ENCODE data around the gene MAPK6. TPM values are rescaled to one million over a fixed set of nuclear protein-coding genes. Genes with fewer than 3 reads are reported as not detected.

MAPK6 gene
- total RNA-seq, 4 donors from 2014 or later: 48.8 to 73.1 (median 54.5) TPM

- no peak overlapping the region for H3K4me3 ChIP-seq (ENCODE audit: low read depth, poor library complexity, severe bottlenecking)
- no peak for DNase-seq (ENCODE audit: low spot score in 2 of 2)
- intact Hi-C loops (cut with DNase I; ENCODE audit: low total_unique reads): no loop called here
- 62 to 66% methylated on average over 2 of the region's 2 CpGs for WGBS, 2 donors
- TF ChIP-seq CTCF (IDR thresholded peaks at IDR 0.05): no peak
- no peak for TF ChIP-seq POLR2A (IDR thresholded peaks at IDR 0.05)
Measured at GRCh38 chr15:52102463-52102862, 83.4 kb downstream of the MAPK6 start.

GRCh38 chr15:52103217-52104207 is 84.5 kb downstream of the MAPK6 start:
- TF ChIP-seq CTCF (IDR thresholded peaks at IDR 0.05): no peak
- no peak for TF ChIP-seq POLR2A (IDR thresholded peaks at IDR 0.05)
- peak; percentile 87 to 92 for DNase-seq (ENCODE audit: low spot score in 2 of 2)
- no peak overlapping the region for H3K4me3 ChIP-seq (ENCODE audit: low read depth, poor library complexity, severe bottlenecking)
- WGBS, 2 donors: 60 to 70% methylated on average over 5 of the region's 5 CpGs
- intact Hi-C loops (cut with DNase I; ENCODE audit: low total_unique reads): no loop called here

- no peak for TF ChIP-seq CTCF (IDR thresholded peaks at IDR 0.05)
- no peak for TF ChIP-seq POLR2A (IDR thresholded peaks at IDR 0.05)
- 68 to 77% methylated on average over 5 of the region's 5 CpGs for WGBS, 2 donors
- intact Hi-C loops (cut with DNase I; ENCODE audit: low total_unique reads): no loop called here
Measured at GRCh38 chr15:52104532-52105004, 85.5 kb downstream of the MAPK6 start.

GRCh38 chr15:52105846-52106245 is 86.8 kb downstream of the MAPK6 start:
- no peak for DNase-seq (ENCODE audit: low spot score in 2 of 2)
- intact Hi-C loops (cut with DNase I; ENCODE audit: low total_unique reads): no loop called here
- no peak overlapping the region for H3K4me3 ChIP-seq (ENCODE audit: low read depth, poor library complexity, severe bottlenecking)
- whole genome bisulfite sequencing, 2 donors: 15 to 26% methylated on average over 2 of the region's 2 CpGs
- no peak for TF ChIP-seq CTCF (IDR thresholded peaks at IDR 0.05)
- TF ChIP-seq POLR2A (IDR thresholded peaks at IDR 0.05): no peak

More at GRCh38 chr15:52104532-52105004, 85.5 kb downstream of the MAPK6 start:
- DNase-seq (ENCODE audit: low spot score in 2 of 2): no peak
- H3K4me3 ChIP-seq (ENCODE audit: low read depth, poor library complexity, severe bottlenecking): no peak overlapping the region

GRCh38 chr15:52106641-52107040 is 87.6 kb downstream of the MAPK6 start:
- no peak overlapping the region for H3K4me3 ChIP-seq (ENCODE audit: low read depth, poor library complexity, severe bottlenecking)
- DNase-seq (ENCODE audit: low spot score in 2 of 2): no peak
- no peak for TF ChIP-seq POLR2A (IDR thresholded peaks at IDR 0.05)
- intact Hi-C loops (cut with DNase I; ENCODE audit: low total_unique reads): no loop called here
- 61 to 77% methylated on average over 6 of the region's 6 CpGs for WGBS, 2 donors

GRCh38 chr15:52107238-52107637 is 88.2 kb downstream of the MAPK6 start:
- 96 to 98% methylated on average over 6 of the region's 6 CpGs for WGBS, 2 donors
- TF ChIP-seq POLR2A (IDR thresholded peaks at IDR 0.05) (no peak), CTCF (IDR thresholded peaks at IDR 0.05) (no peak)

More at GRCh38 chr15:52107238-52107637, 88.2 kb downstream of the MAPK6 start:
- intact Hi-C loops (cut with DNase I; ENCODE audit: low total_unique reads): no loop called here
- no peak for DNase-seq (ENCODE audit: low spot score in 2 of 2)
- no peak overlapping the region for H3K4me3 ChIP-seq (ENCODE audit: low read depth, poor library complexity, severe bottlenecking)

All from lower leg skin (tissue), 4 donors.